Coronary artery (tissue), 2 donors: ENCODE data around the gene MYO1H.
"Not testable (repeated sequence)": the region's sequence is repeated elsewhere in the genome, so short reads cannot be mapped to it uniquely, and the experiment has no call there.

Experiments used
- DNase-seq: peaks from one replicate; pipeline ENCODE4 v3.0.0-alpha.2; 2017; ENCODE audit warnings: low spot score
- H3K27ac ChIP-seq, 2 donors: fragments of 200-600 bp; sonication (generic); one replicate each; pipeline ENCODE4 v1.5.1; 2016 to 2019
- H3K4me3 ChIP-seq: fragments of 200-600 bp; sonication (generic); 2 replicates; pipeline ENCODE4 v1.5.1; 2016; ENCODE audit warnings: mild to moderate bottlenecking, moderate library complexity
- CTCF ChIP-seq: fragments of 200-600 bp; sonication (generic); IDR thresholded peaks from one replicate; pipeline ENCODE4 v1.5.1; 2019; ENCODE audit warnings: antibody characterized with exemption

Gene MYO1H

GRCh38 chr12:109387425-109388166 is 39.9 kb downstream of the MYO1H start:
- no peak for TF ChIP-seq CTCF
- DNase-seq: no peak
- no peak overlapping the region for H3K4me3 ChIP-seq
- H3K27ac ChIP-seq: no peak overlapping the region

- Histone ChIP-seq H3K27ac (no peak overlapping the region), H3K4me3 (no peak overlapping the region)
- DNase-seq: no peak
- no peak for TF ChIP-seq CTCF
Observed at GRCh38 chr12:109388167-109388563, 40.5 kb downstream of the MYO1H start.

GRCh38 chr12:109389146-109389545 is 41.4 kb downstream of the MYO1H start:
- no peak for DNase-seq
- no peak overlapping the region for H3K4me3 ChIP-seq
- no peak overlapping the region for H3K27ac ChIP-seq
- TF ChIP-seq CTCF: no peak

GRCh38 chr12:109393437-109394345 is 46.0 kb downstream of the MYO1H start:
- peak; percentile 83 for TF ChIP-seq CTCF
- no peak overlapping the region for H3K27ac ChIP-seq
- no peak for DNase-seq
- no peak overlapping the region for H3K4me3 ChIP-seq

- TF ChIP-seq CTCF: no peak
- H3K4me3 ChIP-seq: no peak overlapping the region
- no peak overlapping the region for H3K27ac ChIP-seq
- DNase-seq: no peak
Observed at GRCh38 chr12:109394891-109395290, 47.2 kb downstream of the MYO1H start.

- H3K27ac ChIP-seq, DNase-seq, H3K4me3 ChIP-seq: not testable (repeated sequence)
Observed at GRCh38 chr12:109404841-109405240, 57.1 kb downstream of the MYO1H start.

GRCh38 chr12:109406147-109406546 is 58.4 kb downstream of the MYO1H start:
- H3K4me3 ChIP-seq, H3K27ac ChIP-seq, DNase-seq: not testable (repeated sequence)
